GM12878 (cell line): Measurements from ENCODE around the gene ERCC1. TPM values are rescaled to one million over a fixed set of nuclear protein-coding genes. Genes with fewer than 3 reads are reported as not detected.

ENCODE experiments used
- BACH1 ChIP-seq: fragments of 450-650 bp; IDR thresholded peaks from 2 replicates; pipeline ENCODE4 v1.6.1; 2017; ENCODE audit warnings: mild to moderate bottlenecking, borderline replicate concordance
- BCL11A ChIP-seq: IDR thresholded peaks from 2 replicates; pipeline ENCODE4 v1.6.1; 2011; ENCODE audit warnings: low read depth, low read length
- MAX ChIP-seq: IDR thresholded peaks from 2 replicates; pipeline ENCODE4 v1.6.1; 2012; ENCODE audit warnings: low read depth, low read length, improper control_type of control experiment
- NR2F1 ChIP-seq: fragments of 450-650 bp; conservative IDR thresholded peaks from 2 replicates; pipeline ENCODE4 v1.6.1; 2017; ENCODE audit warnings: mild to moderate bottlenecking
- PRDM15 ChIP-seq: fragments of 450-650 bp; formaldehyde crosslinking; IDR thresholded peaks from 2 replicates; pipeline ENCODE4 v1.4.0; 2020; ENCODE audit warnings: mild to moderate bottlenecking, moderate library complexity
- RB1 ChIP-seq: fragments of 450-650 bp; formaldehyde crosslinking; IDR thresholded peaks from 2 replicates; pipeline ENCODE4 v1.6.1; 2017; ENCODE audit warnings: mild to moderate bottlenecking, borderline replicate concordance
- ZBTB40 ChIP-seq: fragments of 450-650 bp; IDR thresholded peaks from 2 replicates; pipeline ENCODE4 v1.6.1; 2016; ENCODE audit warnings: mild to moderate bottlenecking, moderate library complexity, borderline replicate concordance
- polyA plus RNA-seq, 11 experiments: library from polyadenylated mRNA; depleted of rRNA in 4 of 11; unstranded in 6 of 11; stranded (reverse) in 5 of 11; fragments of >200 nt; fragmentation: Nextera tagmentation in 4 of 11; fragmentation: Illumina TruSeq in 1 of 11; extraction: Ambion mirVana in 4 of 11; extraction: Trizol in 1 of 11; gene quantifications; 1 replicate in 1 of 11; 2 replicates in 10 of 11; pipeline versions ENCODE4 v1.2.1 to v1.2.3, GENCODE V29; 2011 to 2016; ENCODE audit warnings: inconsistent platforms in 2 of 11, missing spikeins in 2 of 11, low read depth in 1 of 11
- total RNA-seq, 4 experiments: library from RNA; depleted of rRNA in 3 of 4; stranded (reverse); fragments of >200 nt in 3 of 4; fragmentation: Illumina TruSeq in 1 of 4; extraction: Trizol in 1 of 4; gene quantifications; 2 replicates each; pipeline versions ENCODE4 v1.2.1 to v1.2.3, GENCODE V29; 2013 to 2021

The ERCC1 gene
- total and polyA plus RNA-seq, 10 of the 15 experiments (the other 5 are each of a cell fraction or from before 2014, with no cell fraction given) = 14.7 to 104 (median 61.1) TPM

- TF ChIP-seq ZBTB40 (0 out of 2 replicates have a peak, but pooled peaks have one; percentile 52), RB1 (no peak), MAX (no peak), PRDM15 (CRISPR knock-in tag) (no peak), BACH1 (no peak), BCL11A (no peak), NR2F1 (0 out of 2 replicates have a peak, but pooled peaks have one; percentile 34)
Observed at GRCh38 chr19:45450012-45450333, 26.3 kb upstream of the ERCC1 start (continued).
